ENCODE data around the gene SFI1. TPM values are rescaled to one million over a fixed set of nuclear protein-coding genes. Genes with fewer than 3 reads are reported as not detected.

Gene SFI1
- total RNA-seq, 3 donors from 2014 or later (not counting 1 experiment from before 2014, with no cell fraction given) = 208 to 225 (median 217) TPM

DNA sequence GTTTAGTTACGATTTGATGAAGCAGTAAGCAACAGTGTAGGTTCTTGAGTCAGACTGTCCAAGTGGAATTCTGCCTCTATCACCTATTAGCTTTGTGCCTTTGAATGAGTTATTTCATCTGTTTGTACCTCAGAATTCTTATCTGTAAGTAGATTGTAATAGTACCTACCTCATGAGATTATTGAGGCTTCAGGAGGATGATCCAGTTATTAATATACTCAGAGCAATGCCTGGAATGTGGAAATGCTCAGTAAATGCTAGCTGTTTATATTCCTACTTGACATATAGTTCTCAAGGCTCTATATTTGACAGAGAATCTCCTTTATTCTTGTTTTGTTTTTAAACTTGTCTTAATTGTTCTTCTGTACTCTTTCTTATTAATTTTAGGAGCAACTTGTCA lies 70.1 kb downstream of the SFI1 start:
- no peak for ATAC-seq
- Mint-ChIP-seq H3K4me3 (no peak overlapping the region), H3K4me1 (peaks cover 8 to 16% of the 10 kb centered on the region in 2 donors), H3K9me3 (no peaks in the 10 kb centered on the region), H3K36me3 (no peaks in the 10 kb centered on the region), H3K27me3 (ENCODE audit: low read depth in 2 of 2) (no peaks in the 10 kb centered on the region), H3K27ac (peak overlapping the region in 1 of 2 donors; percentile 4)
- Histone ChIP-seq H3K9me3 (ENCODE audit: control insufficient read depth, insufficient read depth, low read length) (no peaks in the 10 kb centered on the region), H3K4me1 (ENCODE audit: control insufficient read depth, insufficient read depth, low read length) (no peaks in the 10 kb centered on the region), H3K27me3 (ENCODE audit: control insufficient read depth, insufficient read depth, low read length) (no peaks in the 10 kb centered on the region), H3K36me3 (ENCODE audit: control insufficient read depth, insufficient read depth, low read length) (peaks cover 25% of the 10 kb centered on the region), H3K4me3 (ENCODE audit: low read length) (no peak overlapping the region), H3K27ac (ENCODE audit: low read length) (no peak overlapping the region)
- TF ChIP-seq, protein P1, sequence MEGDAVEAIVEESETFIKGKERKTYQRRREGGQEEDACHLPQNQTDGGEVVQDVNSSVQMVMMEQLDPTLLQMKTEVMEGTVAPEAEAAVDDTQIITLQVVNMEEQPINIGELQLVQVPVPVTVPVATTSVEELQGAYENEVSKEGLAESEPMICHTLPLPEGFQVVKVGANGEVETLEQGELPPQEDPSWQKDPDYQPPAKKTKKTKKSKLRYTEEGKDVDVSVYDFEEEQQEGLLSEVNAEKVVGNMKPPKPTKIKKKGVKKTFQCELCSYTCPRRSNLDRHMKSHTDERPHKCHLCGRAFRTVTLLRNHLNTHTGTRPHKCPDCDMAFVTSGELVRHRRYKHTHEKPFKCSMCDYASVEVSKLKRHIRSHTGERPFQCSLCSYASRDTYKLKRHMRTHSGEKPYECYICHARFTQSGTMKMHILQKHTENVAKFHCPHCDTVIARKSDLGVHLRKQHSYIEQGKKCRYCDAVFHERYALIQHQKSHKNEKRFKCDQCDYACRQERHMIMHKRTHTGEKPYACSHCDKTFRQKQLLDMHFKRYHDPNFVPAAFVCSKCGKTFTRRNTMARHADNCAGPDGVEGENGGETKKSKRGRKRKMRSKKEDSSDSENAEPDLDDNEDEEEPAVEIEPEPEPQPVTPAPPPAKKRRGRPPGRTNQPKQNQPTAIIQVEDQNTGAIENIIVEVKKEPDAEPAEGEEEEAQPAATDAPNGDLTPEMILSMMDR (IDR thresholded peaks at IDR 0.05) = no peak
- intact Hi-C loops (cut with micrococcal nuclease) = no loop called here
- WGBS (ENCODE audit: insufficient coverage) = no CpG with 5 or more reads among the region's 1 CpG
- DNase-seq = no peak

DNA sequence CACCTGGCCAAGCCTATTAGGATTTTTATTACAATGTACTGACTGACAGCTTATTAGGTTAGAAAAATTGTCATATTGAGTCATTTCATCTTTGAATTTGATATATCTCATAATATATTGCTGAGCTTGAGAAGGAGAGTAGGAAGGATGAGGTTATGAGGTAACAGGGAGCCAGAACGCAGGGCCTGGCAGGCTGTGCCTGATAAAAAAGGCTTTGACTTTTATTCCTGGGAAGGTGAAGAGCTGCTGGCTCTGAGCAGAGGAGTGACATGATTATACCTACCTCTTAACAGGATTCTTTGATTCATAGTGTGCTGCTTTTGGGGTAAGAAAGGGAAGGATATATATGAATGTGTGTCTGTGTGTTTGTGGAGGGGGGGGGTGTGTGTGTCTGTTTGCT lies 70.9 kb downstream of the SFI1 start:
- ATAC-seq (no peak), DNase-seq (no peak)
- Histone ChIP-seq H3K27ac (ENCODE audit: low read length) (no peak overlapping the region), H3K4me1 (ENCODE audit: control insufficient read depth, insufficient read depth, low read length) (no peaks in the 10 kb centered on the region), H3K4me3 (ENCODE audit: low read length) (no peak overlapping the region), H3K9me3 (ENCODE audit: control insufficient read depth, insufficient read depth, low read length) (no peaks in the 10 kb centered on the region), H3K36me3 (ENCODE audit: control insufficient read depth, insufficient read depth, low read length) (peaks cover 24% of the 10 kb centered on the region), H3K27me3 (ENCODE audit: control insufficient read depth, insufficient read depth, low read length) (no peaks in the 10 kb centered on the region)
- TF ChIP-seq, protein P1 (IDR thresholded peaks at IDR 0.05) = no peak
- H3K36me3 Mint-ChIP-seq = no peaks in the 10 kb centered on the region
- 90% methylated on average over 1 of the region's 1 CpG for WGBS (ENCODE audit: insufficient coverage)
- no peaks in the 10 kb centered on the region for H3K9me3 Mint-ChIP-seq
- intact Hi-C loops (cut with micrococcal nuclease) = no loop called here
- H3K27me3 Mint-ChIP-seq (ENCODE audit: low read depth in 2 of 2) = no peaks in the 10 kb centered on the region
- H3K27ac Mint-ChIP-seq = peak overlapping the region in 1 of 2 donors; percentile 4
- no peak overlapping the region for H3K4me3 Mint-ChIP-seq
- H3K4me1 Mint-ChIP-seq = peaks cover 8 to 16% of the 10 kb centered on the region in 2 donors

DNA sequence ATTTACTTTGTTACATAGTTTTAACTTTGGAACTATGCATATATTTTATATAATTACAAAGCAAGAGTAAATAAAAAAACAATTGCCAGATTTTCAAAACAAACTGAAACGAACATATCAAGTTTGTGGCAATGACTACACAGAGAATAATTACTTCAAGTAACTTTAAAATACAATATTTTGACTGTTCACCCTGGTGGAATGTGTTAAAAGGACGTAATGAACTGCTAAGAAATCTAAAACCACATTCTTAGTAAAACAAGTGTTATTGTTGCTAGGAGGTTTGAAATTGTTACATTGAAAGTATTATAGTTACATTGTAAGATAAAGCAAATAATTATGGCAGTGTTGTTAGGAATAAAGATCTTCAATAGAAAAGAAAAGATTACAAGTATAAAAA lies 71.4 kb downstream of the SFI1 start:
- DNase-seq (no peak), ATAC-seq (no peak)
- WGBS (ENCODE audit: insufficient coverage) = no CpG with 5 or more reads among the region's 2 CpGs
- no peaks in the 10 kb centered on the region for H3K9me3 Mint-ChIP-seq
- no peak overlapping the region for H3K4me3 ChIP-seq (ENCODE audit: low read length)
- H3K36me3 Mint-ChIP-seq = no peaks in the 10 kb centered on the region
- H3K27ac ChIP-seq (ENCODE audit: low read length) = no peak overlapping the region
- TF ChIP-seq, protein P1 (IDR thresholded peaks at IDR 0.05) = no peak
- H3K27me3 Mint-ChIP-seq (ENCODE audit: low read depth in 2 of 2) = no peaks in the 10 kb centered on the region
- H3K27me3 ChIP-seq (ENCODE audit: control insufficient read depth, insufficient read depth, low read length) = no peaks in the 10 kb centered on the region
- intact Hi-C loops (cut with micrococcal nuclease) = no loop called here
- peak overlapping the region in 1 of 2 donors; percentile 4 for H3K27ac Mint-ChIP-seq
- peaks cover 25% of the 10 kb centered on the region for H3K36me3 ChIP-seq (ENCODE audit: control insufficient read depth, insufficient read depth, low read length)
- no peaks in the 10 kb centered on the region for H3K9me3 ChIP-seq (ENCODE audit: control insufficient read depth, insufficient read depth, low read length)
- no peaks in the 10 kb centered on the region for H3K4me1 ChIP-seq (ENCODE audit: control insufficient read depth, insufficient read depth, low read length)
- peaks cover 8 to 16% of the 10 kb centered on the region in 2 donors for H3K4me1 Mint-ChIP-seq
- H3K4me3 Mint-ChIP-seq = no peak overlapping the region

DNA sequence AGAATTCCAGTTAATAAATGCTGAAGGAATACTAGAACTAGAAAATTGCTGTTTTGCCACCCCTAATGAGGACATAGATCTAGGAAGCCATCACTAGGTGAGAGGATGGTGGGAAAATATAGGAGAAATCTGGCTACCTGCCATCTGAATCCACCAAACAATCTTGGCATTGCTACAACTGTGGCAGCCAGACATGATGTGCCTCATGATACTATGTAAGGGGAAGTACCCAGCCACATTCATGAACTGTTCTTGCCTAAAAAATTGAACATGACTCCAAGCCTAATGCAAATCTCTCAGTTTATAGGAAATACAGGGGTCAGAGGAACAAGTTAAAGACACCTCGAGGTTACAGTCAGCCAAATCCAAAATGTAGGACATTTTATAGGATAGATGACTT lies 72.8 kb downstream of the SFI1 start:
- peak overlapping the region; percentile 43 to 79 for H3K27ac Mint-ChIP-seq
- H3K9me3 Mint-ChIP-seq = no peaks in the 10 kb centered on the region
- H3K4me1 Mint-ChIP-seq = peaks cover 8 to 16% of the 10 kb centered on the region in 2 donors
- H3K27me3 Mint-ChIP-seq (ENCODE audit: low read depth in 2 of 2) = no peaks in the 10 kb centered on the region
- TF ChIP-seq, protein P1 (IDR thresholded peaks at IDR 0.05) = no peak
- H3K36me3 Mint-ChIP-seq = no peaks in the 10 kb centered on the region
- DNase-seq (no peak), ATAC-seq (no peak)
- H3K4me3 Mint-ChIP-seq = no peak overlapping the region
- Histone ChIP-seq H3K4me3 (ENCODE audit: low read length) (no peak overlapping the region), H3K27me3 (ENCODE audit: control insufficient read depth, insufficient read depth, low read length) (no peaks in the 10 kb centered on the region), H3K9me3 (ENCODE audit: control insufficient read depth, insufficient read depth, low read length) (no peaks in the 10 kb centered on the region), H3K4me1 (ENCODE audit: control insufficient read depth, insufficient read depth, low read length) (no peaks in the 10 kb centered on the region), H3K36me3 (ENCODE audit: control insufficient read depth, insufficient read depth, low read length) (peaks cover 35% of the 10 kb centered on the region), H3K27ac (ENCODE audit: low read length) (no peak overlapping the region)
- intact Hi-C loops (cut with micrococcal nuclease) = no loop called here
- 91% methylated on average over 1 of the region's 1 CpG for WGBS (ENCODE audit: insufficient coverage)

All from natural killer cell (primary cell).